Activated T-helper 1 cell treated with anti-CD3 and anti-CD28 coated beads, Interleukin-12 subunit alpha, Interleukin-12 subunit beta, Interleukin-2, Interleukin-4 antibody, amounts not matched to agents 30 ng/mL and 10 ng/mL and 1 ng/mL, durations not matched to agents 14 hours and 24 hours and 36 hours (primary cell): Measurements from ENCODE around the gene MTFP1. TPM values are rescaled to one million over a fixed set of nuclear protein-coding genes. Genes with fewer than 3 reads are reported as not detected.
"Not testable (repeated sequence)": the region's sequence is repeated elsewhere in the genome, so short reads cannot be mapped to it uniquely, and the experiment has no call there.

ENCODE experiments used
- DNase-seq: peaks from one replicate; pipeline ENCODE4 v3.0.0; 2021; ENCODE audit warnings: low spot score
- H3K27ac Mint-ChIP-seq: one replicate; pipeline ENCODE4 v1.8.0; 2021; ENCODE audit warnings: mild to moderate bottlenecking, mixed read lengths
- H3K27me3 Mint-ChIP-seq: one replicate; pipeline ENCODE4 v1.8.0; 2022; ENCODE audit warnings: mild to moderate bottlenecking, moderate library complexity, mixed read lengths; ENCODE audit not compliant: insufficient read depth
- H3K36me3 Mint-ChIP-seq: one replicate; pipeline ENCODE4 v1.8.0; 2021; ENCODE audit warnings: low read depth, mixed read lengths
- H3K4me1 Mint-ChIP-seq: one replicate; pipeline ENCODE4 v1.8.0; 2021; ENCODE audit warnings: low read depth, mixed read lengths
- H3K4me3 Mint-ChIP-seq: one replicate; pipeline ENCODE4 v1.8.0; 2021; ENCODE audit warnings: mild to moderate bottlenecking, moderate library complexity, mixed read lengths
- H3K9me3 Mint-ChIP-seq: one replicate; pipeline ENCODE4 v1.8.0; 2021; ENCODE audit warnings: mixed read lengths
- intact Hi-C: fragments of 100-400 bp; cut with micrococcal nuclease; formaldehyde crosslinking; loops from one replicate; pipeline ENCODE4 v1.15.1; 2024
- total RNA-seq: library from RNA; stranded (reverse); gene quantifications from 2 replicates; pipeline ENCODE4 v1.2.3, GENCODE V29; 2022

MTFP1 gene
- total RNA-seq, 1 donor from 2014 or later: 72.9 TPM

DNA sequence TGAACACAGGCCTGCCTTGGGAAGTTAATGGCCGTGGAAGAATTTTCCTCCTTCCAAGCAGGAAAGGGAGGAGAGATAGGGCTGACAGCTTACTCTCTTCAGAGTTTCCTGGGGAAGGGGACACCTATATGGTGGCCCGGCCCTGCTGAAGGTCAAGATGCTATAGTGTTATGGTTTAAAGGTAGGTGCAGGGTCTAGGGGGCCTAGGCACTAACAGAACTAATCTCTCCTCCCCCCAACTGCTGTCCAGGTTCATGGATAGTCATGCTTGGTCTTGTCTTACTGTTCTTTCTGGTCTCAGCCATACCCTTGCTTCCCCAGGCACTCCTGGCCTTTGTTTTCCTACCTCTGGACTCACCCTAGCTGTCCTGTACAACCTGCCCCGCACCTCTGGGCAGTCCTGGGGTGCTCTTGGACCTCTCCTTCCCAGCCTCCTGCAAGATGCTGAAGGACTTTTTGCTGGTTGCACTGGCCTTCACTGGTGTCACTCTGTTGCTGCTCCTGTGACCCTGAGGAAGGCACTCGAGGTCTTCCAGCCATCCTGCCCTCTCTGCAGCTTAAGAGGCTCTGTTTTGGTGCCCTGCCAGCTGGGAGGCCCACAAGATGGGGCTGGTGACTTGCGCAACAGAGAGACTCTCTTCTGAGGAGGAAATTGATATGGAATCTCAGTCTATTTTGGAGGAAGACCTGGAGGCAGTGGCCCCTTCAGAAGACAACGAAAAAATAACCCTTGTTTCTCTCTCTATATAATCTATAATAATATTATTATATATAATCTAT is 28.4 kb downstream of the MTFP1 start:
- Mint-ChIP-seq H3K27ac (no peak overlapping the region), H3K4me3 (no peak overlapping the region), H3K27me3 (peaks cover 18% of the 10 kb centered on the region), H3K9me3 (peaks cover 7% of the 10 kb centered on the region), H3K36me3 (no peaks in the 10 kb centered on the region), H3K4me1 (peaks cover 7% of the 10 kb centered on the region)
- intact Hi-C loops: loop anchor here (2.0 kb wide), 1 partner anchor 31 kb away; no protein-coding TSS in a partner anchor
- no peak for DNase-seq

DNA sequence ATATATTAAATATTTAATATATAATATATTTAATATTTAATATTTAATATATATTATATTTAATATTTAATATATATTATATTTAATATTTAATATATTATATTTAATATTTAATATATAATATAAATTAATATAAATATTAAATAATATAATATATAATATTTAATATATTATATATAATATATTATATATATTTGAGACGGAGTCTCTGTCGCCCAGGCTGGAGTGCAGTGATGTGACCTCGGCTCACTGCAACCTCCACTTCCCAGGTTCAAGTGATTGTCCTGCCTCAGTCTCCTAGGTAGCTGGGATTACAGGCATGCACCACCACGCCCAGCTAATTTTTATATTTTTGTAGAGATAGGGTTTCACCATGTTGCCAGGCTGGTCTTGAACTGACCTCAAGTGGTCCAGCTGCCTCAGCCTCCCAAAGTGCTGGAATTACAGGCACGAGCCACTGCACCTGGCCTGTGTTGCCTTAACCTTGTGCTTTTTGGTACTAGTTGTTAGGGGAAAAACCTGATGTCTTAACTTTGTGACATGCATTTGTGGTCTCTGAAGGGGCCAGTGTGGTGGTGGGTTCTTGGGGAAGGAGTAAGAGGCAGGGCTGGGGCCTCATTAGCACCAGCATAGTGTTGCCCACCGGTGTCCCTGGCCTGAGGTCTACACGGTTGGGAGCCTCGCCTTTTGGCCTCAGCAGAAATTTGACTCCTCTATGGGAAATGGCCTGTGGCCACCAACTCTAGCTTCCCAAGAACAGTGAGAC is 29.7 kb downstream of the MTFP1 start:
- no peak for DNase-seq
- Mint-ChIP-seq H3K9me3 (peaks cover 7% of the 10 kb centered on the region), H3K36me3 (no peaks in the 10 kb centered on the region), H3K27ac (no peak overlapping the region), H3K27me3 (peaks cover 18% of the 10 kb centered on the region), H3K4me3 (no peak overlapping the region), H3K4me1 (peaks cover 17% of the 10 kb centered on the region)
- intact Hi-C loops: loop anchor here (2.0 kb wide), 1 partner anchor 30 kb away; no protein-coding TSS in a partner anchor

GRCh38 chr22:30457981-30458380 is 32.4 kb downstream of the MTFP1 start:
- Mint-ChIP-seq H3K4me1 (peaks cover 17% of the 10 kb centered on the region), H3K27ac (no peak overlapping the region), H3K36me3 (no peaks in the 10 kb centered on the region), H3K4me3 (no peak overlapping the region), H3K27me3 (peaks cover 15% of the 10 kb centered on the region), H3K9me3 (peaks cover 7% of the 10 kb centered on the region)
- intact Hi-C loops: no loop called here
- DNase-seq: no peak

- Mint-ChIP-seq H3K4me3 (no peak overlapping the region), H3K4me1 (peaks cover 17% of the 10 kb centered on the region), H3K9me3 (peaks cover 7% of the 10 kb centered on the region), H3K27ac (no peak overlapping the region), H3K36me3 (no peaks in the 10 kb centered on the region), H3K27me3 (peaks cover 12% of the 10 kb centered on the region)
- intact Hi-C loops: no loop called here
- DNase-seq: peak; percentile 53
Measured at GRCh38 chr22:30459181-30460052, 33.8 kb downstream of the MTFP1 start.

- Mint-ChIP-seq H3K4me3 (no peak overlapping the region), H3K27me3 (peaks cover 13% of the 10 kb centered on the region), H3K9me3 (peaks cover 7% of the 10 kb centered on the region), H3K36me3 (no peaks in the 10 kb centered on the region), H3K27ac (no peak overlapping the region), H3K4me1 (peaks cover 17% of the 10 kb centered on the region)
- intact Hi-C loops: no loop called here
- no peak for DNase-seq
Measured at GRCh38 chr22:30460147-30460546, 34.6 kb downstream of the MTFP1 start.

GRCh38 chr22:30460555-30460954 is 35.0 kb downstream of the MTFP1 start:
- H3K9me3 Mint-ChIP-seq, H3K4me3 Mint-ChIP-seq, H3K27ac Mint-ChIP-seq, intact Hi-C loops, H3K36me3 Mint-ChIP-seq, DNase-seq: not testable (repeated sequence)
- Mint-ChIP-seq H3K27me3 (peaks cover 17% of the 10 kb centered on the region), H3K4me1 (peaks cover 17% of the 10 kb centered on the region)

DNA sequence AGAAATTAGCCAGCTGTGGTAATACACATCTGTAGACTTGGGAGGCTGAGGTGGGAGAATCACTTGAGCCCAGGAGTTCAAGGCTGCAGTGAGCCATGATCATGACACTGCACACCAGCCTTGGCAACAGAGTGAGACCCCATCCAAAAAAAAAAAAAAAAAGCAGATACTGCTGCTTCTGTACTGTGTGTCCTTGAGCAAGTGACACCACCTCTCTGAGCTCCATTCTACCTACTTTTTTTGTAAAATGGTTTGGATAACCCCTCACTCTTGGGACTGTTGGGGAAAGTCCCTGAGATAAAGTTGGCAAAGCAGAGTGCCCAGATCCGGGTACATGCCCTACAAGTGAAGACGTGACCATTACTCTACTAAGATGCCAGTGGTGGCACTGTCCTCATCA is 43.6 kb downstream of the MTFP1 start:
- DNase-seq: no peak
- peaks cover 13% of the 10 kb centered on the region for H3K27me3 Mint-ChIP-seq
- H3K27ac Mint-ChIP-seq: no peak overlapping the region
- H3K36me3 Mint-ChIP-seq: no peaks in the 10 kb centered on the region
- H3K4me1 Mint-ChIP-seq: peaks cover 7% of the 10 kb centered on the region
- H3K4me3 Mint-ChIP-seq: no peak overlapping the region
- intact Hi-C loops: no loop called here
- no peaks in the 10 kb centered on the region for H3K9me3 Mint-ChIP-seq

DNA sequence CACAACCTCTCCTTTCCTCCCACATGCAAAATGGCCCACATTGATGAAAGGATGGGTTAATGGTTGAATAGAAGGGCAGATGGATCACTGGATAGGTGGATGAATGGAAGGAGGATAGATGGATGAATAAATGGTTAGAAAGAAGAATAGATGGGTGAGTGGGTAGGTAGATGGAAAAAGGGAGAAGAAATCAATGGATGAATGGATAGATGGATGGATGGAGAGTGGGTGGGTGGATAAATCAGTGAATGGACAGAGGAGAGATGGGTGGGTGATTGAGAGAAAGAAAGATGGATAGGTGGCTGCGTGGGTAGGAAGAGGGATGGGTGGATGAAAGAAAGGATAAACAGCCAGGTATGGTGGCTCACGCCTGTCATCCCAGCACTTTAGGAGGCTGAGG is 45.1 kb downstream of the MTFP1 start:
- no peak overlapping the region for H3K27ac Mint-ChIP-seq
- peaks cover 10% of the 10 kb centered on the region for H3K27me3 Mint-ChIP-seq
- peaks cover 7% of the 10 kb centered on the region for H3K4me1 Mint-ChIP-seq
- no peak for DNase-seq
- intact Hi-C loops: no loop called here
- no peak overlapping the region for H3K4me3 Mint-ChIP-seq
- no peaks in the 10 kb centered on the region for H3K36me3 Mint-ChIP-seq
- H3K9me3 Mint-ChIP-seq: no peaks in the 10 kb centered on the region

DNA sequence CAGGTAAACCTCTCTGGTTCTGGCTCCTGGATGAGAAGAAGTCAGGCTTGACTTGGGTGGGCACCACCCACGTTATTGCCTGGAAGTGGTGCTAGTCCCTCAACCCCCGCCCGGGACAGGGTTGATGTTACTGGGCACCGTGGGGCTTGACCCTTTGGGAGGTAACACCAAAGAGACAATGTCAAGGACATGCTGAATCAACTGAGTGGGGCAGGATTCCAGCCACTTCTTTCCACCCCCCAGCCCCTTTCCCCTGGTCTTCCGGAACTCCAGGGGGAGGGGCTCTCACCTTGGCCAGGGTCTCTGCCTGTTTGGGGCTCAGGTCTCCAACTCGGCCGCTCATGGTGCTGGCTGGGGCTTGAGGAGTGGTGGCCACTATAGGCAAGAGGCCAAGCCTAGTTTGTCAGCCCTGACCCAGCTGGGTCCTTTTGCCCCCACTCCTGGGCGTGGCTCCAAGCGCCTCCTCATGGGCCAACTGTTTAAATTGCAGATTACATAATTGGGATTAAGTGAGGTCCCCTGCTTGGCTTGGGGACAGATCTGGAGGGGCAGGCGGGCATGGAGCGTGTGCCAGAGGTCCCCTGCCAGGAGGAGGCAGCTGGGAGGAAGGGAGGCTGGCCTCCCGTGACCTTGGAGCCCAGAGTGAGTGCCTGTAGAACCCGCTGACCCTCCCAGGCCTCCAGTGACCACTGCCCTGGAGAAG is 46.2 kb downstream of the MTFP1 start, which contains the start of gene SEC14L3:
Gene SEC14L3 (minus strand): TSS at position 402 of the 703 bp plus-strand sequence. CDS start 59 bp downstream, at position 343.
- intact Hi-C loops: no loop called here
- Mint-ChIP-seq H3K4me3 (no peak within 1 kb of the TSS), H3K27ac (no peak within 1 kb of the TSS), H3K36me3 (no peaks in the 10 kb centered on the region), H3K4me1 (peaks cover 7% of the 10 kb centered on the region), H3K27me3 (peaks cover 3% of the 10 kb centered on the region), H3K9me3 (no peaks in the 10 kb centered on the region)
- no peak for DNase-seq

- H3K27ac Mint-ChIP-seq: no peak overlapping the region
- intact Hi-C loops: no loop called here
- H3K4me3 Mint-ChIP-seq: no peak overlapping the region
- H3K27me3 Mint-ChIP-seq: peaks cover 3% of the 10 kb centered on the region
- H3K36me3 Mint-ChIP-seq: no peaks in the 10 kb centered on the region
- DNase-seq: no peak
- peaks cover 7% of the 10 kb centered on the region for H3K4me1 Mint-ChIP-seq
- H3K9me3 Mint-ChIP-seq: no peaks in the 10 kb centered on the region
Measured at GRCh38 chr22:30472994-30473720, 47.6 kb downstream of the MTFP1 start.

DNA sequence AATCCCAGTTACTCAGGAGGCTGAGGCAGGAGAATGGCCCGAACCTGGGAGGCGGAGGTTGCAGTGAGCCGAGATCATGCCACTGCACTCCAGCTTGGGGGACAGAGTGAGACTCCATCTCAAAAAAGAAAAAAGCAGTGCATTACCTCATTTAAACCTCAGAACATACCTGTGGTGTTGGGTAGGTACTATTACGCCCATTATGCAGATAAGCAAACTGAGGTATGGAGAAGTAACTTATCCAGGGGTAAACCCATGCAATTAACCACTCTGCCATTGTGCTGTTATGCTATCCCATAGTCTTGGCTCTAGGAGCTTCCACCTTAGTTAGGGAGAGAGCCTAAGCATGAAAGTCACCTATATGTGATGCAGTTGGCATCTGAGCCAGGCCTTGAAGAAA is 48.6 kb downstream of the MTFP1 start:
- Mint-ChIP-seq H3K4me3 (no peak overlapping the region), H3K4me1 (peaks cover 7% of the 10 kb centered on the region), H3K27ac (no peak overlapping the region), H3K27me3 (peaks cover 3% of the 10 kb centered on the region), H3K9me3 (no peaks in the 10 kb centered on the region), H3K36me3 (no peaks in the 10 kb centered on the region)
- no peak for DNase-seq
- intact Hi-C loops: no loop called here
